RWPE1 (cell line): ENCODE results near the gene RTN4RL2.

Experiments
- CTCF ChIA-PET: fragments of 350-600 bp; sonication (Branson Sonifier 250); formaldehyde crosslinking; extraction: SDS; loops from one replicate; lab custom pipeline; 2021; lab: Yijun Ruan, JAX
- POLR2A ChIA-PET: fragments of 400-600 bp; formaldehyde crosslinking; extraction: SDS; loops from one replicate; lab custom pipeline; 2020; ENCODE audit warnings: antibody characterized with exemption; ENCODE audit not compliant: low non-redundant PET; lab: Yijun Ruan, JAX
- DNase-seq: peaks from one replicate; pipeline ENCODE4 v3.0.0; 2012; ENCODE audit warnings: low spot score
- H3K27ac ChIP-seq: fragments of 450-650 bp; 2 replicates; pipeline ENCODE4 v1.5.1; 2017
- TF ChIP-seq, protein P1 (sequence below): fragments of 450-650 bp; conservative IDR thresholded peaks from 2 replicates; pipeline ENCODE4 v1.5.1; 2017; ENCODE audit warnings: low read depth, mild to moderate bottlenecking

Gene RTN4RL2

DNA sequence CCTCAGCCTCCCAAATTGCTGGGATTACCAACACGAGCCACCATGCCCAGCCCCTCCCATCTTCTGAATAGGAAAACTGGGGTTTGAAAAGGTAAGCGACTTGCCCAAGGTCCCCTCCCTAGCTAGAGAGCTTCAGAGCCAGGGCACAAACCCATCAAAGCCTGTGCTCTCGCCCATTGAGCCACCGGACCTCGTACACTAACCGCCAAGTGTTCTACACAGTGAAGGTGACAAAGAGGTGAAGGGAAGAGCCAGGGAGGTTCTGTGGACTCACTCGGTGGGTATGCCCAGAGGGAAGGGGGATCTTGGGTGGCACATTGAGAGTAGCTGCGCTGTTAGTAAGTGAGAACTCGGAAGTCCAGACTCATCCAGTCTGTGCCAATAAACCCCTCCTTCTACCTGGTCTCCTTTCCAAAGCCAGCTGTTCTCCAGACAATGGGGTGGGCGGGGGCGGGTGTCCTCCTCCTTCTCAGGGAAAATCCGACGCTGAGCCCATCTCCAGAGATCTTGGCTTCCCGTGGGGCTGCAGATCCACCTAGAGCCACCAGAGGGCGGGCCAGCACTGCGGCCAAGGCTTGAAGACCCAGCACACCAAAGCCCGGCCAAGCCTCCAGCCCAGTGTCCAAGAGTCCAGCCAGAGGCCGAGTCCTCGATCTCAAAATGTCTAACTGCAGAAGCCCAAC, 3.2 kb upstream of the RTN4RL2 start:
- no peak overlapping the region for H3K27ac ChIP-seq
- POLR2A ChIA-PET = no interaction called here
- DNase-seq = peak; percentile 67
- CTCF ChIA-PET = interaction anchor here (0.6 to 6.1 kb wide), 26 partner anchors 8 to 732 kb away, joined by 3 to 67 read pairs (median 5); partner anchors contain the start of genes SLC43A1 and TIMM10
- TF ChIP-seq, protein P1, sequence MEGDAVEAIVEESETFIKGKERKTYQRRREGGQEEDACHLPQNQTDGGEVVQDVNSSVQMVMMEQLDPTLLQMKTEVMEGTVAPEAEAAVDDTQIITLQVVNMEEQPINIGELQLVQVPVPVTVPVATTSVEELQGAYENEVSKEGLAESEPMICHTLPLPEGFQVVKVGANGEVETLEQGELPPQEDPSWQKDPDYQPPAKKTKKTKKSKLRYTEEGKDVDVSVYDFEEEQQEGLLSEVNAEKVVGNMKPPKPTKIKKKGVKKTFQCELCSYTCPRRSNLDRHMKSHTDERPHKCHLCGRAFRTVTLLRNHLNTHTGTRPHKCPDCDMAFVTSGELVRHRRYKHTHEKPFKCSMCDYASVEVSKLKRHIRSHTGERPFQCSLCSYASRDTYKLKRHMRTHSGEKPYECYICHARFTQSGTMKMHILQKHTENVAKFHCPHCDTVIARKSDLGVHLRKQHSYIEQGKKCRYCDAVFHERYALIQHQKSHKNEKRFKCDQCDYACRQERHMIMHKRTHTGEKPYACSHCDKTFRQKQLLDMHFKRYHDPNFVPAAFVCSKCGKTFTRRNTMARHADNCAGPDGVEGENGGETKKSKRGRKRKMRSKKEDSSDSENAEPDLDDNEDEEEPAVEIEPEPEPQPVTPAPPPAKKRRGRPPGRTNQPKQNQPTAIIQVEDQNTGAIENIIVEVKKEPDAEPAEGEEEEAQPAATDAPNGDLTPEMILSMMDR = peak; percentile 97

DNA sequence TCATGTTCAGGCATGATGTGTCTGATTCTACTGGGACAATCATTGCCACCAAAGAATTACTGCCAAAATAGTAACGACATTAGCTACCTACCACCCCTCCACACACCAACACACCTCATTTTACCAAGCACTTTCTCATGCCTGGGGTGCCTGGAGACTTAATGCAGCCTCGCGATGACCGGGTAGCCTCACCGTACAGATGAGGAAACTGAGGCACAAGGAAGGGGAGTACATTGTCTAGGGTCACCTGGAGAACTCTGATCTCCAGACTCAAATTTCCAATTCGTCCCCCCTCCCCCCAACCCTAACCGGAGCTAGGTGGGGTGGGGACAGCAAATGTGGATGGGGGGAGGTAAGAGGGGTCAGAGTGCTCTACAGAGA, 2.7 kb upstream of the RTN4RL2 start:
- CTCF ChIA-PET = interaction anchor here (0.6 to 6.1 kb wide), 30 partner anchors 8 to 344 kb away, joined by 3 to 67 read pairs (median 5); partner anchors contain the start of genes SLC43A1 and TIMM10
- DNase-seq = no peak
- POLR2A ChIA-PET = no interaction called here
- no peak overlapping the region for H3K27ac ChIP-seq
- TF ChIP-seq, protein P1 = peak; percentile 44

DNA sequence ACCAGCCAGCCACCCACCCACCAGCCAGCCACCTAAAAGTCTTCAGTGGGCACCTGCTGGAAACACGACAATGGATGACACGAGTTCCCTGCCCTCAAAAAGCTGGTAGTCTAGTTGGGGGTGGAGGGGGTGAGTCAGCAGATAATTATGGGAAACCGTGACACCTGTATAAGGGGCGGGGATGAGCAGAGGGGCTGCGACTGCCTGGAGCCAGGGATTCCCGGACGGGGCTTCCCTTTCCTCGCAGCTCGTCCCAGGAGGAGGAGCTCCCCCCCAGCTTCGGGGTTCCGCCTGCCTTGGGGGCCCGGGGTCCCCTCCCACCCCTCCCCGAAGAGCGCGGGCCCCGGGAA, 2.3 kb upstream of the RTN4RL2 start:
- TF ChIP-seq, protein P1 = no peak
- DNase-seq = no peak
- no peak overlapping the region for H3K27ac ChIP-seq
- POLR2A ChIA-PET = no interaction called here
- CTCF ChIA-PET = interaction anchor here (0.6 to 6.1 kb wide), 41 partner anchors 7 to 1700 kb away, joined by 3 to 67 read pairs (median 4); partner anchors contain the start of genes SLC43A1 and TIMM10

DNA sequence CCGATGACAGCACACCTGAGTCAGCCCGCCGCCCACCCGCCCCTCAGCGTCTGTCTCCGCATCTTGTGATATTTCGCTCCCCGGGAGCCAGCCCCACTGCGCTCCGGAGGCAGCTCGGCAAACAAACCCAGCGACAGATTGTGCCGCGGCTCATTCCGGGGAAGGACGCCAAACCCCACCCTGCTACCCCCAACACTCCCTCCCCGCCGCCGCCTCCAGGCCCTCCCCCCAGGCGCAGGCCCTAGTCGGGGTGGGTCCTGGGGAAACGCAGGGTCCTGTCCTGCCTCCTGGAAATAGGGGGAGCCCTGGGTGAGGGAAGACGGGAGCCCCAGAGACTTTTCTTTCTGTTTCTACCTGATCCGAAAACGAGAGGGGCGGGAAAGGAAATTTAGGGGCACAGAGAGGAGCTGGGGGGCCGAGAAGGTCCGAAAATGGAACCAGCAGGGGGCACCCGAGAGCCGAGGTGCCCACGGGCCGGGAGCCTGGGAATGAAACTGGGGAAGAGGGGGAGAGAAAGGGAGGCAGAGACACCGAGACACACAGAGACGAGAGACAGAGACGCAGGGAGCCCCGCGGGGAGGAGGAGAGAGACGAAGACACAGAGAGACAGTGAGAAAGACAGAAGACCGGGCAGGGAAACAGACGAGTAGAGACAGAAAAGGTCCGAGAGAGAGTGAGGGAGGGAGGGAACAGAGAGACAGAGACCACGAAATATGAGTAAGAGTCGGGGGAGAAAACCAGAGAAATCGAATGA, 1.7 kb upstream of the RTN4RL2 start:
- DNase-seq = no peak
- no peak overlapping the region for H3K27ac ChIP-seq
- POLR2A ChIA-PET = no interaction called here
- CTCF ChIA-PET = interaction anchor here (0.6 to 6.1 kb wide), 40 partner anchors 9 to 1700 kb away, joined by 3 to 67 read pairs (median 4); partner anchors contain the start of genes SLC43A1 and TIMM10
- TF ChIP-seq, protein P1 = peak; percentile 89

DNA sequence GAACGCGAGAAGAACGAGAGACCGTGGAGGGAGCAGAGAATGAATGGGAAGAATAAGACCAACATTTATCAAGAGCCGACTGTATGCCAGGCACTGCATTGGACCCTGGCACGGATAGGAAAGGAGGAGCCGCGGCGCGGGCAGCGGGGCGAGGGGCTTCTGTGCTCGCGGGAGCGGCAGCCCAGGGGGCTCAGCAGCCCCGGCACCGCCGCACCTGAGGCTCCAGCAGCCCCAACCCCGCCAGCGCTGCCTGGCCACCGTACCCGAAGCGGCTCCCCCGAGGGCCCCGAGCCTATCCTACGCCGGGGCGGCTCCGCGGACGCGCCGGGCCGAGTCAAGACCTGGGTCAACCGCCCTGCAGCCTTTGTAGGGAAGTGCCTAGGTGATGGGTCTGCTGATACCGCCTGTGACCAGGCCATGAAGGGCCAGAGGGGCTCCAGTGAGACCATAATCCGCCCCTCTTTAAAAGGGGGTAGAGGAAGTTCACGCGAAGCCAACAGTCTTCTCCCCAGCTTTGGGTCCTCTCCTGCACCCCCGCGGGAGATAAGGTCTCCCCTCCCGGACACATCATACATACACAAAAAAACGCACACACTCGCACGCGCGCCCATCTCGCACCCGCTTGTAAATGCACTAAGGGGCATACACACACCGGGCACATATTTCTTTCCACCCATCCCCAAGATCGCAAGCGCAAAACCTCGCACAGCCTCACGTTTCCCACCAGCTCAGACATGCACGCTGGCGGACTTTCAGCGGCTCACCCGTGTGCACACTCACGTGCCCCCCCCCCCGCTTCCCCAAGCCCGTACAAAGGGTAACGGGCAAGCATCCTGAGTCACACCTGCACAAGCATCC, 935 bp upstream of the RTN4RL2 start:
- no peak for DNase-seq
- TF ChIP-seq, protein P1 = no peak
- ChIA-PET CTCF (interaction anchor here (0.6 to 6.1 kb wide), 23 partner anchors 8 to 1676 kb away, joined by 3 to 67 read pairs (median 5); partner anchors contain the start of genes SLC43A1 and TIMM10), POLR2A (no interaction called here)
- H3K27ac ChIP-seq = no peak overlapping the region; the same call in 1 of the 2 replicates
